A673 (cell line): Measurements from ENCODE around the gene ERP44. TPM values are rescaled to one million over a fixed set of nuclear protein-coding genes. Genes with fewer than 3 reads are reported as not detected.

Experiments used
- BruUV-seq: library from RNA; stranded (reverse); fragments of 400-500 nt; replicated peaks from 2 replicates; lab custom pipeline; 2021; lab: Mats Ljungman, UMichigan
- CTCF ChIA-PET: fragments of 300-600 bp; sonication (Branson Sonifier 250); formaldehyde crosslinking; loops from one replicate; lab custom pipeline; 2022; ENCODE audit warnings: antibody characterized with exemption; lab: Charles Lee
- POLR2A ChIA-PET: fragments of 300-600 bp; sonication (Branson Sonifier 250); formaldehyde crosslinking; loops from one replicate; lab custom pipeline; 2022; ENCODE audit warnings: antibody characterized with exemption; ENCODE audit not compliant: low non-redundant PET; lab: Charles Lee
- DNase-seq: peaks from one replicate; pipeline ENCODE4 v3.0.0-alpha.2; 2015; ENCODE audit warnings: low spot score
- H3K27ac ChIP-seq: fragments of 200-600 bp; sonication (generic); 2 replicates; pipeline ENCODE4 v1.5.1; 2016; ENCODE audit warnings: mixed run types, low read depth, mild to moderate bottlenecking, mixed read lengths, antibody characterized with exemption, low read length; ENCODE audit not compliant: poor library complexity, severe bottlenecking
- H3K27me3 ChIP-seq: fragments of 200-600 bp; sonication (generic); replicated peaks from 2 replicates; pipeline ENCODE4 v1.6.1; 2017; ENCODE audit warnings: mixed run types, low read depth, mild to moderate bottlenecking, mixed read lengths, antibody characterized with exemption, low read length; ENCODE audit not compliant: insufficient read depth, poor library complexity
- H3K36me3 ChIP-seq: fragments of 200-600 bp; sonication (generic); 2 replicates; pipeline ENCODE4 v1.6.1; 2016; ENCODE audit warnings: mixed run types, mild to moderate bottlenecking, mixed read lengths, antibody characterized with exemption, low read length; ENCODE audit not compliant: insufficient read depth, poor library complexity, severe bottlenecking
- H3K4me1 ChIP-seq: fragments of 200-600 bp; sonication (generic); 2 replicates; pipeline ENCODE4 v1.6.1; 2017; ENCODE audit warnings: mixed run types, mild to moderate bottlenecking, mixed read lengths, antibody characterized with exemption, low read length; ENCODE audit not compliant: insufficient read depth, poor library complexity, severe bottlenecking
- H3K4me3 ChIP-seq: fragments of 200-600 bp; sonication (generic); 2 replicates; pipeline ENCODE4 v1.5.1; 2016; ENCODE audit warnings: low read depth, mixed run types, mild to moderate bottlenecking, mixed read lengths, low read length; ENCODE audit not compliant: poor library complexity, severe bottlenecking
- H3K9me3 ChIP-seq: fragments of 200-600 bp; sonication (generic); 2 replicates; pipeline ENCODE4 v1.6.1; 2016; ENCODE audit warnings: mixed run types, low read depth, mild to moderate bottlenecking, mixed read lengths, antibody characterized with exemption, low read length; ENCODE audit not compliant: poor library complexity, severe bottlenecking
- CTCF ChIP-seq: fragments of 300-800, 200-600 bp; sonication (generic); conservative IDR thresholded peaks from 2 replicates; pipeline ENCODE4 v1.5.1; 2017; ENCODE audit warnings: low read depth, mild to moderate bottlenecking, antibody characterized with exemption, low read length, moderate library complexity, mixed read lengths
- EZH2 ChIP-seq: fragments of 200-600 bp; sonication (generic); IDR thresholded peaks from 2 replicates; pipeline ENCODE4 v1.6.1; 2017; ENCODE audit warnings: borderline replicate concordance, low read depth, mild to moderate bottlenecking, mixed read lengths, antibody characterized with exemption, low read length; ENCODE audit not compliant: poor library complexity, severe bottlenecking
- intact Hi-C: fragments of 100-400 bp; cut with micrococcal nuclease; formaldehyde crosslinking; loops from one replicate; pipeline ENCODE4 v1.10.0; 2022; ENCODE audit not compliant: unreplicated experiment
- total RNA-seq: library from RNA; stranded (reverse); gene quantifications from 2 replicates; pipeline ENCODE4 v1.2.3, GENCODE V29; 2021

ERP44 gene
- total RNA-seq, 1 experiment from 2014 or later: 16.8 TPM

GRCh38 chr9:100092066-100092465, 6.7 kb downstream of the ERP44 start:
- no peak for DNase-seq
- Histone ChIP-seq H3K36me3 (no peaks in the 10 kb centered on the region), H3K27me3 (no peaks in the 10 kb centered on the region), H3K4me1 (peaks cover 8% of the 10 kb centered on the region), H3K9me3 (no peaks in the 10 kb centered on the region), H3K27ac (no peak overlapping the region), H3K4me3 (no peak overlapping the region)
- ChIA-PET CTCF (no interaction called here), POLR2A (no interaction called here)
- TF ChIP-seq CTCF (no peak), EZH2 (no peak)
- BruUV-seq: no TSS peak
- intact Hi-C loops: loop anchor here (10.0 kb wide), 1 partner anchor 267 kb away; the partner anchor contains the start of gene NR4A3

- Histone ChIP-seq H3K27ac (no peak overlapping the region), H3K27me3 (no peaks in the 10 kb centered on the region), H3K4me1 (peaks cover 4% of the 10 kb centered on the region), H3K36me3 (no peaks in the 10 kb centered on the region), H3K9me3 (no peaks in the 10 kb centered on the region), H3K4me3 (no peak overlapping the region)
- no TSS peak for BruUV-seq
- ChIA-PET CTCF (no interaction called here), POLR2A (no interaction called here)
- intact Hi-C loops: loop anchor here (10.0 kb wide), 1 partner anchor 267 kb away; the partner anchor contains the start of gene NR4A3
- DNase-seq: no peak
- TF ChIP-seq CTCF: no peak
- no peak for TF ChIP-seq EZH2
These were observed 7.2 kb downstream of the ERP44 start for GRCh38 chr9:100091650-100092049.

- Histone ChIP-seq H3K27ac (no peak overlapping the region), H3K4me1 (no peaks in the 10 kb centered on the region), H3K9me3 (no peaks in the 10 kb centered on the region), H3K36me3 (no peaks in the 10 kb centered on the region), H3K4me3 (no peak overlapping the region), H3K27me3 (no peaks in the 10 kb centered on the region)
- ChIA-PET CTCF (no interaction called here), POLR2A (no interaction called here)
- TF ChIP-seq EZH2: no peak
- no peak for TF ChIP-seq CTCF
- intact Hi-C loops: loop anchor here (10.0 kb wide), 1 partner anchor 266 kb away; the partner anchor contains the start of gene NR4A3
- BruUV-seq: no TSS peak
- DNase-seq: no peak
These were observed 7.9 kb downstream of the ERP44 start for GRCh38 chr9:100090880-100091279.
